ENCODE results near the gene PGD.
"Not testable (repeated sequence)": the region's sequence is repeated elsewhere in the genome, so short reads cannot be mapped to it uniquely, and the experiment has no call there.

The PGD gene

GRCh38 chr1:10398734-10399443 lies at the start of gene PGD:
Gene PGD, plus strand, starts transcription at chr1:10399064. Its CDS starts 54 bp downstream, at chr1:10399118.
- peak; percentile 86 to 97 (median 92) for DNase-seq (ENCODE audit: low read depth in 2 of 3, low spot score in 2 of 3)

- DNase-seq (ENCODE audit: low read depth in 2 of 3, low spot score in 2 of 3), result no peak
These were observed 45.6 kb upstream of the PGD start for GRCh38 chr1:10353282-10353681.

GRCh38 chr1:10353693-10354092 lies 45.2 kb upstream of the PGD start:
- no peak for DNase-seq (ENCODE audit: low read depth in 2 of 3, low spot score in 2 of 3)

- no peak for DNase-seq (ENCODE audit: low read depth in 2 of 3, low spot score in 2 of 3)
These were observed 38.8 kb upstream of the PGD start for GRCh38 chr1:10360045-10360444.

GRCh38 chr1:10361515-10361914 lies 37.3 kb upstream of the PGD start:
- DNase-seq (ENCODE audit: low read depth in 2 of 3, low spot score in 2 of 3), result no peak

GRCh38 chr1:10368194-10368593 lies 30.7 kb upstream of the PGD start:
- DNase-seq (ENCODE audit: low read depth in 2 of 3, low spot score in 2 of 3), result no peak

- DNase-seq (ENCODE audit: low read depth in 2 of 3, low spot score in 2 of 3), result no peak
These were observed 24.4 kb upstream of the PGD start for GRCh38 chr1:10374442-10374860.

GRCh38 chr1:10377365-10378029 lies 21.4 kb upstream of the PGD start:
- DNase-seq (ENCODE audit: low read depth in 2 of 3, low spot score in 2 of 3), result not testable (repeated sequence)

GRCh38 chr1:10378081-10378841 lies 20.6 kb upstream of the PGD start:
- no peak for DNase-seq (ENCODE audit: low read depth in 2 of 3, low spot score in 2 of 3)

- no peak for DNase-seq (ENCODE audit: low read depth in 2 of 3, low spot score in 2 of 3)
These were observed 19.7 kb upstream of the PGD start for GRCh38 chr1:10379101-10379620.

- DNase-seq (ENCODE audit: low read depth in 2 of 3, low spot score in 2 of 3), result no peak
These were observed 19.2 kb upstream of the PGD start for GRCh38 chr1:10379676-10380075.

GRCh38 chr1:10380594-10381275 lies 18.1 kb upstream of the PGD start:
- DNase-seq (ENCODE audit: low read depth in 2 of 3, low spot score in 2 of 3), result no peak

- no peak for DNase-seq (ENCODE audit: low read depth in 2 of 3, low spot score in 2 of 3)
These were observed 15.2 kb upstream of the PGD start for GRCh38 chr1:10383630-10384029.

GRCh38 chr1:10384219-10384618 lies 14.6 kb upstream of the PGD start:
- no peak for DNase-seq (ENCODE audit: low read depth in 2 of 3, low spot score in 2 of 3)

- DNase-seq (ENCODE audit: low read depth in 2 of 3, low spot score in 2 of 3), result no peak
These were observed 11.8 kb upstream of the PGD start for GRCh38 chr1:10386761-10387676.

- no peak for DNase-seq (ENCODE audit: low read depth in 2 of 3, low spot score in 2 of 3)
These were observed 11.0 kb upstream of the PGD start for GRCh38 chr1:10387677-10388386.

- no peak for DNase-seq (ENCODE audit: low read depth in 2 of 3, low spot score in 2 of 3)
These were observed 10.5 kb upstream of the PGD start for GRCh38 chr1:10388387-10388715.

- no peak for DNase-seq (ENCODE audit: low read depth in 2 of 3, low spot score in 2 of 3)
These were observed 9.4 kb upstream of the PGD start for GRCh38 chr1:10389271-10389973.

- DNase-seq (ENCODE audit: low read depth in 2 of 3, low spot score in 2 of 3), result no peak
These were observed 2.0 kb upstream of the PGD start for GRCh38 chr1:10396870-10397269.
